MM.1S (cell line): ENCODE data around the gene FHL1.

Experiments
- EZH2 ChIP-seq: fragments of 300-600 bp; sonication (generic); optimal IDR thresholded peaks from 2 replicates; pipeline ENCODE3; 2017; ENCODE audit warnings: low read depth, mild to moderate bottlenecking, antibody characterized with exemption, low read length, mixed read lengths
- EZH2phosphoT487 ChIP-seq: fragments of 300-600 bp; sonication (generic); IDR thresholded peaks from 2 replicates; pipeline ENCODE4 v1.6.1; 2018; ENCODE audit warnings: antibody characterized with exemption, low read length
- TF ChIP-seq, protein P1 (sequence below): fragments of 300-600 bp; sonication (generic); IDR thresholded peaks from 2 replicates; pipeline ENCODE4 v1.5.1; 2016; ENCODE audit warnings: antibody characterized with exemption, low read length, mixed read lengths

DNA sequence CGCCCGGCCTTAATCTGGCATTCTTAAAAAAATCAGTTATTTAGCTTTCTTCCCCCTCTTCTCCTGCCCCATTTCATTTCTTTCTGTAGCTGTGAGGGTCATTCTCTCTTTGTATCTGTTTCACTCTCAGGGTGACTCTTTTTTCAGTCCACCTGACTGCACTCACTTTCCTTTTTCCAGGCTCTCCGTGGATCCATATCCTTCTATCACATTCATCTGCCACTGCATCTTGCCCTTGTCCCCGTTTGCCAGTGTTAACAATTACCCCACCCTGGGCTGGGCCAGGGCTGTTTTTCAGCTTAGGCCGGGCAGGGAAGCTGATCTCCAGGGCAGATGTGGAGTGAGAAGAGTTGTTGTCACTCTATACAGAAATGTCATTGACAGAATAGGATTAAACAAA is 7.7 kb downstream of the FHL1 start:
- TF ChIP-seq, protein P1, sequence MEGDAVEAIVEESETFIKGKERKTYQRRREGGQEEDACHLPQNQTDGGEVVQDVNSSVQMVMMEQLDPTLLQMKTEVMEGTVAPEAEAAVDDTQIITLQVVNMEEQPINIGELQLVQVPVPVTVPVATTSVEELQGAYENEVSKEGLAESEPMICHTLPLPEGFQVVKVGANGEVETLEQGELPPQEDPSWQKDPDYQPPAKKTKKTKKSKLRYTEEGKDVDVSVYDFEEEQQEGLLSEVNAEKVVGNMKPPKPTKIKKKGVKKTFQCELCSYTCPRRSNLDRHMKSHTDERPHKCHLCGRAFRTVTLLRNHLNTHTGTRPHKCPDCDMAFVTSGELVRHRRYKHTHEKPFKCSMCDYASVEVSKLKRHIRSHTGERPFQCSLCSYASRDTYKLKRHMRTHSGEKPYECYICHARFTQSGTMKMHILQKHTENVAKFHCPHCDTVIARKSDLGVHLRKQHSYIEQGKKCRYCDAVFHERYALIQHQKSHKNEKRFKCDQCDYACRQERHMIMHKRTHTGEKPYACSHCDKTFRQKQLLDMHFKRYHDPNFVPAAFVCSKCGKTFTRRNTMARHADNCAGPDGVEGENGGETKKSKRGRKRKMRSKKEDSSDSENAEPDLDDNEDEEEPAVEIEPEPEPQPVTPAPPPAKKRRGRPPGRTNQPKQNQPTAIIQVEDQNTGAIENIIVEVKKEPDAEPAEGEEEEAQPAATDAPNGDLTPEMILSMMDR, result no peak
- TF ChIP-seq EZH2 (no peak), EZH2phosphoT487 (no peak)
